ENCODE measurements around the gene SFMBT1. TPM values are rescaled to one million over a fixed set of nuclear protein-coding genes. Genes with fewer than 3 reads are reported as not detected.

Gene SFMBT1
- total and polyA plus RNA-seq, 8 donors = 8.0 to 12.9 (median 9.4) TPM

- DNase-seq (peak in 1 of 4 donors; percentile 72), ATAC-seq (peak; percentile 56)
- H3K27me3 ChIP-seq = no peaks in the 10 kb centered on the region
- H3K36me3 ChIP-seq = peaks cover 0 to 4% of the 10 kb centered on the region in 2 donors
- intact Hi-C loops (cut with DNase I) = no loop called here
- H3K9me3 ChIP-seq = no peaks in the 10 kb centered on the region
- H3K4me1 ChIP-seq = no peaks in the 10 kb centered on the region
- no peak overlapping the region for H3K4me3 ChIP-seq
- H3K27ac ChIP-seq = no peak overlapping the region
- TF ChIP-seq CTCF (IDR thresholded peaks at IDR 0.05) = no peak
Measured at GRCh38 chr3:52998771-52999513, 46.9 kb downstream of the SFMBT1 start.

GRCh38 chr3:52990637-52991036, 55.2 kb downstream of the SFMBT1 start:
- no peaks in the 10 kb centered on the region for H3K9me3 ChIP-seq
- TF ChIP-seq CTCF (IDR thresholded peaks at IDR 0.05) = no peak
- H3K27me3 ChIP-seq = no peaks in the 10 kb centered on the region
- intact Hi-C loops (cut with DNase I) = no loop called here
- DNase-seq (no peak), ATAC-seq (no peak)
- H3K36me3 ChIP-seq = no peaks in the 10 kb centered on the region
- H3K4me3 ChIP-seq = no peak overlapping the region
- no peaks in the 10 kb centered on the region for H3K4me1 ChIP-seq
- no peak overlapping the region for H3K27ac ChIP-seq

GRCh38 chr3:52986938-52987337, 58.9 kb downstream of the SFMBT1 start:
- no peak for DNase-seq
- intact Hi-C loops (cut with DNase I) = no loop called here
- ATAC-seq = no peak
- Histone ChIP-seq H3K4me1 (peaks cover 0 to 5% of the 10 kb centered on the region in 2 donors), H3K4me3 (no peak overlapping the region), H3K36me3 (no peaks in the 10 kb centered on the region), H3K27me3 (no peaks in the 10 kb centered on the region), H3K27ac (no peak overlapping the region), H3K9me3 (no peaks in the 10 kb centered on the region)
- no peak for TF ChIP-seq CTCF (IDR thresholded peaks at IDR 0.05)

- intact Hi-C loops (cut with DNase I) = no loop called here
- DNase-seq (no peak), ATAC-seq (peak; percentile 42)
- Histone ChIP-seq H3K4me1 (peaks cover 0 to 5% of the 10 kb centered on the region in 2 donors), H3K27me3 (no peaks in the 10 kb centered on the region), H3K36me3 (no peaks in the 10 kb centered on the region), H3K9me3 (peaks cover 0 to 2% of the 10 kb centered on the region in 2 donors), H3K27ac (no peak overlapping the region), H3K4me3 (no peak overlapping the region)
- TF ChIP-seq CTCF (IDR thresholded peaks at IDR 0.05) = no peak
Measured at GRCh38 chr3:52986049-52986448, 59.8 kb downstream of the SFMBT1 start.

- Histone ChIP-seq H3K4me1 (peaks cover 0 to 8% of the 10 kb centered on the region in 2 donors), H3K9me3 (peaks cover 0 to 5% of the 10 kb centered on the region in 2 donors), H3K36me3 (no peaks in the 10 kb centered on the region), H3K27ac (peak overlapping the region in 1 of 2 donors; percentile 64), H3K27me3 (no peaks in the 10 kb centered on the region), H3K4me3 (no peak overlapping the region)
- DNase-seq = no peak
- ATAC-seq = no peak
- no peak for TF ChIP-seq CTCF (IDR thresholded peaks at IDR 0.05)
- intact Hi-C loops (cut with DNase I) = no loop called here
Measured at GRCh38 chr3:52983828-52984227, 62.0 kb downstream of the SFMBT1 start.

Measured in left lung (tissue), 10 donors.